Activated T-cell treated with anti-CD3 and anti-CD28 coated beads for 1 hour (primary cell): ENCODE data around the gene ALDH3B1.

Experiments
- DNase-seq: peaks from one replicate; pipeline ENCODE4 v3.0.0-alpha.2; 2020; ENCODE audit warnings: low read depth

The ALDH3B1 gene

DNA sequence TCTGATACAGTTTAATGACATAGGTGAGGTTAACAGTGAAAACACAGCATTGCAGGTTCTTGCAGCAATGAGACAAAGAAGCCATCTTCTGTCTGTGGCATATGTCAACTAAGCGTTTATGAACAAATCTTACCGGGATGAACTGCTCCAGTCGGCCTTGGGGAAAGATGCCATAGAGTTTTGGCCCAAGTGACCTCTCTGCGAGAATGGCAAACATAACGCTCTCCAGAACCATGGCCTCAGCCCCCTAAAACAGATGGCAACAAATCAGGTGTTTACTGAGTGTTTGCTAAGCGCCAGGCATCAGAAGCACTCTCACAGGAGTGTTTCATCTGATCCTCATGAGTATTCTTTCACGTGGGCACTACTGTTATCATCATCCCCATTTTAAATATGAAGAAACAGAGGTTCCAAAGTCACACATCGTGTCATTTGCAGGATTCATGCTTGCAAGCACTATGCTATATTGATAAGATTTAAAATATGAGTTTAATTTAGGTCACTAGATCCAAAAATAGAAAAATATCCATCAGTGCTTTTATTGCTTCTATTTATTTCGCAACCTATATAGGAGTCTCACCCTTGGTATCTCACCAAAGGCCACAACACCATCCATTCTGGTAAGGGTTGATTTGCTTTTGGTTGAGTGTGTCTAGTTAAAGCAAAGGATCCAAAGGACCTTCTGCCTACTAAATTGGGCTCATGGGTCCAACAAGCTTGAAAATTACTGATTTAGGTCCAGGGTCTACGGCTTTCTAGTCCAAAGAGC, 64.6 kb downstream of the ALDH3B1 start:
- no peak for DNase-seq

DNA sequence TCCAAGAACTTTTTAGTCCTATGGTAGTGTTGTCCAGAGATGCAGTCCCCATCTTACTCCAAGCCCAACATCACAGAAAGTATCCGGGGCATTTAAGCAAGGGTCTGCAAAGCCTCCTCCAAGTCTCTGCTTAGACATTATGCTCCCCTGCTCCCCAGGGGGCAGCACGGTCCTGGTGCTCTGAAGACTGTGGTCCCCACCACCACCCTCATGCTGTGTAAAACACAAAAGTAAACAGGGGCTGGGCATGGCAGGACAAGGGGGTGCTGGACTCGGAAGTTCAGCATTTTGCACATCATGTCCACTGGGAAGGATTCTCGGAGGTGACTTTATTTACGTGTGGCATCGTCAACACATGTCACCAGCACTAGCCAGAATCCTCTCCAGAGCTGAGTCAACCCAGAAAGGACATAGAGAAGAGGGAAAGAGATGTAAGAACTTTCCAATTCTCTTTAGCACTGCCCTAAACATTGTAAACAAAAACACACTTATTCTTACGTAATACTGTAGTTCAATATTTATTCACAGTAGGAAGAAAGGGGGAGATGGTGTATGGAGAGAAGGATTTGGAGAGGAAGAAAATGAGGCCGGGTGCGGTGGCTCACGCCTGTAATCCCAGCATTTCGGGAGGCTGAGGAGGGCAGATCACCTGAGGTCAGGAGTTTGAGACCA, 66.4 kb downstream of the ALDH3B1 start:
- DNase-seq: no peak

DNA sequence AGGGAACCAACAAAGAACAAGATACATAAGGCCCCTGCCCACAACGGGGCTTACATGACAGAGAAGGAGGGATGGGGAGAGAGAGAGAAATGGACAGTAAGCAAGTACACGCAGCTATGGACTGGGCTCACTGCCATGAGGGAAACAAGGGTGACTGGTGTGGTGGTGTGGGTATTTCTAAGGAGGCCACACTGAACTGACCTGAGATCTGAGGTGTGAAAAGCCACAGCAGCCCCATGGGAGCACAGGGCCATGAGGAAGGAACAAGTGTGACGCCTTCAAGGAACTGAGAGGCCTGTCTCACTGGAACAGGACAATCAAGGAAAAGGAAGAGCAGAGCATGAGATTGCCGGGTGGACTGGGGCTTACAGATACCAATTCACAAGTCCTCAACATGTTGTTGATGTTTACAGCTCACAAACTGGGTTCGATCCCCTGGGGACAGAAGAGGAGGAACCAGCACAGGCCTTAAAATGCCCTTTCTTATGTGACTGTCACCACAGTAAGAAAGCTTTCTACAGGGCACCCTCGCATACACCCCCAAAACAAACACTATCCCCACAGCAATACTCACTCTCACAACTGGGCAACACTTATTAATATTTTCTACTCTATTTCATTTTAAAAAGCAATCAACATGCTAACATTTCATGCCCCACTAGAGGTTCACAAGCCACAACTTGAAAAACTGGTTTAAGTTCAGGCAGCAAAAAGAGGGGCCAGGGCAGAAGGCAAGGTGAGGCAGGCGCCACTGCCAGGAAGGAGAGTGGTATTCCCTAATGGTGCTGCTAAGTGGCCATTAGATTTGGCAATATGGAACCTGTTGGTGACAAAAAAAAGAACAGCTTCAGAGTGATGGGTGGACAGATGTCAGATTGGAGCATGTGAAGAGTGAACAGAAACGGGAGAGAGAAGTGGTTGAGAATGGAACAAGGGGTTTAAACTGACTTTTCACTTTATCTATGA, 67.8 kb downstream of the ALDH3B1 start:
- no peak for DNase-seq
